ENCODE results near the gene ZNF705A.
"Not testable (repeated sequence)": the region's sequence is repeated elsewhere in the genome, so short reads cannot be mapped to it uniquely, and the experiment has no call there.

ZNF705A gene

DNA sequence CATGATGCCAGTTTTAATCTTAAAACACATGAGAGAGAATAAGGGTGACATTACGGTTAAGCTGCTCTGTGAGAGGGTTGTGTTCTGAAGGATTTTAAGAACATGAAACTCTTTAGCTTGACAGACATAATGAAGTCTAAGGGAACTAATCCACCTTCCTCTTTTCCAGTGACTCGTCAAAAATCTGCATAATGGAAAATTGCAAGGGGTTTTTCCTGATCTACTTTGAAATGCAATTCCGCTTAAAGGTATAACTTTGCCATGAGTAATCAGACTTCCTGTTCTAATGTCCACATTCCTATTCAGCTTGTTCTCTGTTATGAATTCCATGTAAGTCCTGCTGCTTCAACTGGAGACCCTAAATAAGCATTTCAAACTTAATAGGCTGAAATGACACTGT, at the start of gene ZNF705A:
ZNF705A (plus strand) TSS at position 171 of the 400 bp plus-strand sequence. CDS start 15,611 bp downstream, outside the sequence.
- DNase-seq: no peak

DNA sequence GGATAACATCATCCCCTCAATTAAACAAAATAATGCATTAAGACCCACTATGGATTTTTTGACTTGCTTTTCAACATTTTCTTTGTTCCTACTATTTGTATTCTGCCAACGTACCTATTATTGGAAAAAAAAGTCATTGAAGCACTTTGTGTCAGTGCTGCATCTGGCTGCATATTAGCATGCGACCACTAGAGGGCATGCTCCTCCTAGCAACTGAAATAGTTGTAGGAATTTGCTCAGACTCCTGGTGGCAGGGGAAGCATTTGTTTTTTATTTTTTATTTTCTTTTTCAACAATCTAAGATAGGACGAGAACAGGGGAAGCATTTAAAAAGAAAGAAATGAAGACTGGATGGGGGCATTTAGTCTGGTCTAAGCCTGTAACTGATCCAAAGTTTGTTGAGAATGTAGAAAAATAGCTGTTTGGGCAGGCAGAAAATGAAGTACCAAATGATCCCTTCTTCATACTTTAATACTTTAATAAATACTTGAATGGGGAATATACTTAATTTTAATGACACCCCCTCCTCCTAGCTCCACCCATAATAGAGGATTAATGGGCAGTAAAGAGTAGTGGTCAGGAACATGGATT, 47.9 kb upstream of the ZNF705A start:
- DNase-seq: no peak

DNA sequence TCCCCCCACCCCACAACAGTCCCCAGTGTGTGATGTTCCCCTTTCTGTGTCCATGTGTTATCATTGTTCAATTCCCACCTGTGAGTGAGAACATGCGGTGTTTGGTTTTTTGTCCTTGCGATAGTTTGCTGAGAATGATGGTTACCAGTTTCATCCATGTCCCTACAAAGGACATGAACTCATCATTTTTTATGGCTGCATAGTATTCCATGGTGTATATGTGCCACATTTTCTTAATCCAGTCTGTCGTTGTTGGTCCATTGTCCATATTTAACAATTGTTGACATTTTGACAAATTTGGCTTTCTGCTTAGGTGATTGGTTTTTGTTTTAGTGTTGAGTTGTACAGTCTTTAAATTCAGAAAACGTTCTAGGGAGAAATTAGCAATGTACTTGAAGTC, 43.7 kb upstream of the ZNF705A start:
- not testable (repeated sequence) for DNase-seq

DNA sequence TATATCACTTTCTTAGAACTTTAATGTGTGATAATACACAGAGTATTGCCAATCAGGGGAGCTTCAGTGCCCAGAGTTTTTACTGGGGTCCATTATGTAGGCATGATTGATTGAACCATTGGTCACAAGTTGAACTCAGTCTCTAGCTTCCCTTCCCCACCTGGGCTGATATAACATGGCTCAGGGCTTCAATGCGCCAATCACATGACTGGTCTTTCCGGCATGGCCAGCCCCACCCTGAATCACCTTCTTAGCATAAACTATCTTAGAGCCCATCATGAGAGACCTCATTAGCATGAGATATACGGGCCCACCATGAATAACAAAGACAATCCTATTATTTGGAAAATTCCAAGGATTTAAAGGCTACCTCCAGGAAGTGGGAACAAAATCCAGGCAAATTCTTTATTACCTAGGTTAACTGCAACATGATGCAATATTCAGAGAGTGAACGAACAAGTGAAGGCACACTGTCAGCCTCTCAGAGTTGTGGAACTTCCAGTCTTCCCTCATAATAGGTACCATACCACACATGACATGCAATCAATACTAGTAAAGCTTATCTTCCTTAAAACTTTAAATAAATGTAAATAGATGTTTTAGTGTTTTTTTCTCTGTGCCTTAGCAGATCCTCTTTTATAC, 36.6 kb upstream of the ZNF705A start:
- no peak for DNase-seq

DNA sequence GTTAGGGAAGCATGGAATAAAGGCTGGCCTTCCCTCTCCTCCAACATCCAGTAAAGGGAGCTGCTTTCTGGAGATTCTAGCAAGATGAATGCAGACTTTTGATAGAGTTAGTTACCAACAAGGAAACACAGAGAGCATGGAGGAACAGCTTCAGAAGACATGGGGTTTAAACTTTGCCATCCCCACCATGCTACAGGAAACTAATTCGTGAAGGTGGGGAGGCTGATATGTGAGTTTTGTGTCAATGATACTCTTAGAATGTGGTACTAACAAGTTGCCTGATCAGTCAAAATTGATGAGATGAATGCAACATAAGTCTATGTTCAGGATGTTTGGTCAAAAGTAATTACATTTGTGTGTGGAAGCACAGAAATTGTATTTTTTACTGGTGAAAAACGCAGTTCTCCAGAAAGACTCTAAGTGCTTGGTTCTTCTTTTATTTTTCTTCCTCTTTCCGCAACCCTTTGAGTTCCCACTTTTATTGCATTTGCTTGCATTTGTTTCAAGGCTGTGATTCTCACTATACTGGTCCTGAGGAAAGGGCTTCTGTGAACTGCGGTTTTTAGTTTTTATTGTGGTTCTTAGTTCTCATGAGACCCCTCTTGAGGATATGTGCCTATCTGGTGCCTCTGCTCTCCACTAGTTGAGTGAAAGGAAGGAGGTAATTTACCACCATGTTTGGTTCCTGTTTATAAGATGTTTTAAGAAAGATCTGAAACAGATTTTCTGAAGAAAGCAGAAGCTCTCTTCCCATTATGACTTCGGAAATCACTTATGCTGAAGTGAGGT, 33.5 kb upstream of the ZNF705A start, which contains the start of gene CLEC4A:
CLEC4A (plus strand) TSS at position 494 of the 789 bp plus-strand sequence; CDS start at position 756, 262 bp downstream.
- DNase-seq: no peak

DNA sequence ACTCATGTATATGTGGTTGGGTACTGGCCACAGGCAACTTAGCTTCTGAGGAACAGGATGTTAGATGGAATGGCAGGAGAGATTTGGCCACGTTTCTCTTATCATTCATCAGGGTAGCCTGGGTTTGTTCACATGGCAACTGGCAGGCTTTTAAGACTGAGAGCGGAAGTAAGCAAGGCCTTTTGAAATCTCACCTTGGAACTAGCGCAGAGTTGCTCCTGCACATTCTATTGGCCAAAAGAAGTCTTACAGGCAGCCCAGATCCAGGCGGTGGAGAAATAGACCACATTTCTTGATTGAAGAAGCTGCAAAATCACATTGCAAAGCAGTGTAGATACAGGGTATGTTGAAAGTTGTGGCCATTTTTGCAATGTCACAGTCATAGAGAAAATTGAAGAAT, 29.7 kb upstream of the ZNF705A start:
- no peak for DNase-seq

DNA sequence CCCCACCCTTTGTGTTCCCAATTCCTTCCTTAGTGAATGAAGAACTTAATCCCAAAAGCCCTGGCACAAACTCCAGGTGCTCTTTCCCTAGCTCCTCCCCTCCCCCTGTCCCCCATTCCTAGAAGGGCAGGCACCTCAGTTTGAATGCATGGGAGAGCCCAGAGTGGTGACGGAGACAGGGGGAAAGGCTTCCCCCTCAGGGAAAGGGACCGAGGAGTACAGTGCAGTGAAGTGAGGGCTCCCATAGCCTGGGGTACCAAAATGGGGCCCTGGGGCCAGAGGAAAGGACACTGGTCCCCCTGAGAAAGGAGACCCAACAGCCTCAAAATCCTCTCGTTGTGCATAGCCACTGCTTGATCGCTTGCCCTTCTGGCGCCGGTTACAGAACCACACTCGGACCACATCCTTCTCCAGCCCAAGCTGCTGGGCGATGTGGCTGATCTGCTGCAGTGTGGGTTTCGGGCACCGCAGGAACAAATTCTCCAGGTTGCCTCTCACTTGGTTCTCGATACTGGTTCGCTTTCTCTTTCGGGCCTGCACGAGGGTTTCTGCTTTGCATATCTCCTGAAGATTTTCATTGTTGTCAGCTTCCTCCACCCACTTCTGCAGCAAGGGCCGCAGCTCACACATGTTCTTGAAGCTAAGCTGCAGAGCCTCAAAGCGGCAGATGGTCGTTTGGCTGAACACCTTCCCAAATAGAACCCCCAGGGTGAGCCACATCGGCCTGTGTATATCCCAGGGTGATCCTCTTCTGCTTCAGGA, 23.0 kb upstream of the ZNF705A start:
- DNase-seq: not testable (repeated sequence)

DNA sequence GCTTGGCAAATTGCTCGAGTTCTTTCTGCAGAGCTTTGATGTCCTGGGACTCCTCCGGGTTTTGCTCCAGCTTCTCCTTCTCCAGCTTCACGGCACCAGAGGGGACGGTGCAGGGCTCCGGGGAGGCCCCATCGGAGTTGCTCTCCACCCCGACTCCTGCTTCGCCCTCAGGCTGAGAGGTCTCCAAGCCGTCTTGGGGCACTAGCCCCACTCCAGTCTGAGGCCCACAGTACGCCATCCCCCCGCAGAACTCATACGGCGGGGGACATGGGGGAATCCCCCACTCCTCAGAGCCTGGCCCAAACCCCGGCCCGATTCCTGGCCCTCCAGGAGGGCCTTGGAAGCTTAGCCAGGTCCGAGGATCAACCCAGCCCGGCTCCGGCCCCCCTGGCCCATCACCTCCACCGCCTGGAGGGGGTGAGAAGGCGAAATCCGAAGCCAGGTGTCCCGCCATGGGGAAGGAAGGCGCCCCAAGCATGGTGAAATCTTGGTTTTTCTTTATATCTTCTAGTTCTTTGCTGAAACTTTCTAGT, 22.4 kb upstream of the ZNF705A start:
- not testable (repeated sequence) for DNase-seq

DNA sequence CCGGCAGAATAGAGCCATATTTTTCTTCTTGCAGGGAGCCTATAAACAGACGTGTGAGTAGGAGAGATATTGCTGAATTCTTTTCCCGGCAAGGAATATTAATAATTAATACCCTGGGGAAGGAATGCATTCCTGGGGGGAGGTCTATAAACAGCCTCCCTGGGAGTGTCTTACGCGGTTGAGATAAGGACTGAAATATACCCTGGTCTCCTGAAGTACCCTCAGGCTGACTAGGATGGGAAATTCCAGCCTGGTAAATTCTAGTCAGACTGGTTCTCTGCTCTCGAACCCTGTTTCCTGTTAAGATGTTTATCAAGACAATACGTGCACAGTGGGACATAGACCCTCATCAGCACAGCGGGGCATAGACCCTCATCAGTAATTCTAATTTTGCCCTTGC, 15.2 kb upstream of the ZNF705A start:
- DNase-seq: not testable (repeated sequence)

DNA sequence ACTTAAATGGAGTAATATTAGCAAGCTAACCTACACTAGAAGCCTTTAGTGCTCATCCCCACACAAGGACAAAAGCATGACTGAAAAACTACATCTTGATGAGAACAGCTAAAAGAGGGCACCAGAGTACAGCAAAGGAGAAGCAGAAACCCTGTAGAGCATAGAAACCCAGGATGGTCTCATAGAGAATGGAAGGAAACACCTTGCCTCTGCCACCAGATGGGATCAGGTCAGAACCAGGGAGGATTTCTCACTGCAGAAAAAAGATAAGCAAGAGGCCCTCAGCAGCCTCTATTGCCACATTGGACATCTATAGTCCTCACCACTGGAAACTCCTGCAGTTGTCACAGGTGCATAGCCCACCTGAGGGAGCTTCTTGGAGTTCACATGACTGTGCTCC, 13.6 kb upstream of the ZNF705A start:
- no peak for DNase-seq

DNA sequence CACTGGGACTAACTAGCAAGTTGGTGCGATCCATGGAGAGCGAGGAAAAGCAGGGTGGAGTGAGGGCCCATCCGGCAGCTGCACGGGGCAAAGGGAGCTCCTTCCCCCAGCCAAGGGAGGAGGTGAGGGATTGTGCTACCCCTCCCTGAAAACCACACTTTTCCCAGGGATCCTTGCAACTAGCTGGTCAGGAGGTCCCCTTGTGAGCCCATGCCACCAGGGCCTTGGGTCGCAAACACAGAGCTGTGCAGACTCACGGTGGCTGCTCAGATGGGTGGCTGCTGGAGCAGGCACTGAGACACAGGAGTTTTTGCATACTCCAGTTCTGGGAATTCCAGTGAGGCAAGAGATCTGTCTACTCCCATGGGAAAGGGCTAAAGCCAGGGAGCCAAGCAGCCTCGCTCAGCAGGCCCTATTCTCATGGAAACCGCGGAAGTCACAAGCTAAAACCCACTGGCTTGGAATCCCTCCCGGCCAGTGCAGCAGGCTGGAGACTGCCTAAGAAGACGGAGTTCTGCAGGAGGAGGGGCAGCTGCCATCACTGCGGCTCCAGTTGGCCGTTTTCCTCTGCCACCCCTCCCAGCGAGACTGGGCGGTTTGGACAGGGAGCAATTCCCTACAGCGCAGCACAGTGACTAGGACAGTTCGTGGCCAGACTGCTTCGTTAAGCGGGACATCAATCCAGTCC, 10.9 kb upstream of the ZNF705A start:
- no peak for DNase-seq

DNA sequence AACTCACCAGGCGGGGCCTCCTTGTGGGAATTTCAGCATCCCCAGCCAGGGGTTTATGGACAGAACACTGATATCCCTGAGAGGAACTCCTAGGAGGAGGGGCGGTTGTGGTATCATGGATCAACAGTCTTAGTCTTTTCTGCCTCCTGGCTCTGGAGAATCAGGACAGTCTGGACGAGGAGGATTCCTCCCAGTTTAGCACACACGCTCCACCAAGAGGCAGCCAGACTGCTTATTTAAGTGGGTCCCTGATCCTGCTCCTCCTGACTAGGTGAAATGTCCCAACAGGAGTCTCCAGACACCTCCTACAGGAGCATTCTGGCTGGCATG, 10.4 kb upstream of the ZNF705A start:
- DNase-seq: no peak

DNA sequence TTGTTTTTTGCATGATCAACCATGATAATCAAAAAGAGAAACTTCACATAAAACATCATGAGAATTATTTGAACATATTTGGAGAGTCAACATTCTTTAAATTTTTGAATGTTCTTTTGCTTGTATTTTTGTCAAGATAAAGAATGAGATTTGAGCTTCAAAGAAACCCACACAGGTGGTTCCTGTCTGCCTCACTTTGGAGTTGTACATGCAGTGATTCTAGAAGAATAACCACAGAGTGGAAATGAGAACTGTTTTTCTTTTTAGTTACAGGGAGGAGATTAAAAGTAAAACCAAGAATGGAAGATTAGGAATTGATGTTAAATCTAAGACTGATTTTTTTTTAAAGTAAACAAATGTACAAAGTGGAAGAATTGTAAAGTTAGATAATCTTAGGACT, 2.3 kb upstream of the ZNF705A start:
- DNase-seq: no peak

DNA sequence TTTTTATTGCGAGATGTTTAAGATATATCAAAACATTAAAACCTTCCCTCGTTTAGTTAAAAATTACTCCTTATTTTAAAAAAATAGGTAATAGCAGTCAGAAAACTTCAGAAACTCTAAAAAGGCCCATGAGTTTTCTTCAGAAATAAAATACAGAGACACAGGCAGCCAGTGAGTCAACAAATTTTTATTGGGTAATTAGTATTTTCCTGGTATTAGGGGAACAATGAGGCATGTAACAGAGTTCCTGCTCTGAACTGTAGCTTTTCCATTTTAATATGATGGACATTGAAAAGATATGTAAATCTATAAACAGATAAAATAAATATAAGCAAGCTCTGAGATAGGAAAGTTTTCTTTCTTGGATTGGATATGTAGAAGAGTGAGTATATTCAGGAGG, 399 bp upstream of the ZNF705A start:
- DNase-seq: no peak

DNA sequence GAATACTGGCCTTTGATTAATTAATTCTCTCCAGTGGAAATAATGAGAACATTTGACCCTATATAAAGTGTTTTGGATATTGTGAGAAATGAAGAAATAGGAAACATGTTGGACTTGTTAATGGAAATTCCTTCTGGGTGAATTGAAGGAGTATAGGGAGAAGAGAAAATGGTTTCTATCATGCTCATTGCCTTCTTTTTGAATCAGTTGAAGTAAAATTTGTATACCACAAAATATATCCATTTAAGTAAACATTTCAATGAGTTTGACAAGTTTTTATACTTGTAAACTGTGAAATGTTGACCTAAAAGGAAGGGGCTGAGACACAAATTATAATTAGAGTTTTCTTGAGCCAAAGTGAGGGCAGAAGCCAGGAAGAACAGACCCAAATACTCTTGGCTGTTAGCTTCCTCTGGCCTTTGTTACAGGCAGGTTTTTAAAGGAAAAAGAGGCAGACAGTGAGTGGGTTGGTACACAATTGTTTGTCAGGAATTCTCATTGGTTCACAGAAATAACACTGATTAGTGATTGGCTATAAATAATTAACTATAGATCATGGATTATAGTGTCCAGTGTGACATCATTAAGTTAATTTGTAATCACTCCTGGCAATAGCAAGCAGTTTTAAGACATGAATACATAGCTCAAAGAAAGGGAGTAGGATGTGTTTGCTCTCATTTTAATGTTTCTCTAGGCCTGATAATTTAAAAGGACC, 826 bp downstream of the ZNF705A start:
- DNase-seq: no peak

DNA sequence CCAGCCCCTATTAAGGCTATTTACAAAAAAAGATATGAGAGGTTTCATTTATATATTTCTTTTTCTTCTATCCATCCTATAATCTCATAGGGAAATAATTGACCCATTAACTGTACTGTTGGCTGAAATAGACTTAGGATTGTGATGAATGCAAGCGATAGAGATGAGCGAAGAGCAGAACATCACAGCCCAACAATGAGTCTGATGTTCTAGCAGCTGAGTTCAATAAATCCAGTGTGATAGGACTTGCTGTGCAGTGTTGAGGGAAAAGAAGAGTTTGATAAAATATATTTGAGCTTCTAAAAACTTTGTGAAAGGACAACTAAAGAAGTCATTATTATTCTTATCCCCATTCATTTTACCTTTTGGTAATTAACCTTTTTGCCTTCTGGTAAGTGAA, 16.1 kb downstream of the ZNF705A start:
- not testable (repeated sequence) for DNase-seq

DNA sequence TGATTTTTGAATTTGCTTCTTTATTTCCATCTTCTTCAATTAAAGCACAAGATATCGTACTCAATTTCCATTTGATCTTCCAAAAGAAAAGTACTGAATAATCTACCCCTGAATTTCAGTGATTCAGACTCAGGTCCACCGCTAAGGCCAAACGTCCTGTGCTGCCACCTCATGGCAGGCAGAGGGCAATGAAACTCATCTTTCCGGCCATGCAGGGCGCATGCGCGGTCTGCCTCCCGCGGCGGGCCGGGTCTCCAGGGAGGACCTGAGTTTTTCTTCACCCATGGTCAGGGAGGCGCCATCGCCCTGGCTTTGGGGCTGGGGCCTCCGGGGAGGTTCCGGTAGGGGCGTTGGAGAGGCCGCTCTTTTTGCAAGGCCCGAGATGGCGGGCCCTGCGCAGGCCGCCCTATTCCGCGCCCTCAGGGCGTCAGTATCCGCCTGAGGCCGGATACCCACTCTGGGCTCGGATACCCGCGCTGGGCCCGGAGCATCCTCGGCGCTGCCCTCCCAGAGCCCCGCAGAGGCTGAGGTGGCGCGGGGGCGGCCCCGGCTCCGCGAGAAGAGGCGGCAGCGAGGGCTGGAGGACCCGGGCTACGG, 23.3 kb downstream of the ZNF705A start:
- DNase-seq: not testable (repeated sequence)

DNA sequence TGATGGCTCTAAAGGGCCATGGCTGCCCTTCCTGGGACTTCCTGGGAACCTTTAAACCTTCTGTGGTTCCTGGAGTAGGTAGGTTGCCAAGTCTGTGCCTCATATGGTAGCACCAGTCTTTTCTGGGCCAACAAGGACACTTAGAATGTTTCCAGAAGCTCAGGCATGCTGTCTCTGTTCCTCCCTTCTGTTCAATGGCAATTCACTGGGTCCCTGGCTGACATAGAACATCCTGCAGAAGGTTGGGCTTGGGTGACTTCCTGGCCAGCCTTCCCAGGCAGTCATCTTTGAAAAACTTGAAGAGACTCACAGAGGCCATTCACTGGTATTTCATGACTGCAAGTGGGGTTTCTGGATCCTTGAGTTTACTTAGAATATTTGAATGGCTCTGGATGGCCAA, 24.5 kb downstream of the ZNF705A start:
- not testable (repeated sequence) for DNase-seq

DNA sequence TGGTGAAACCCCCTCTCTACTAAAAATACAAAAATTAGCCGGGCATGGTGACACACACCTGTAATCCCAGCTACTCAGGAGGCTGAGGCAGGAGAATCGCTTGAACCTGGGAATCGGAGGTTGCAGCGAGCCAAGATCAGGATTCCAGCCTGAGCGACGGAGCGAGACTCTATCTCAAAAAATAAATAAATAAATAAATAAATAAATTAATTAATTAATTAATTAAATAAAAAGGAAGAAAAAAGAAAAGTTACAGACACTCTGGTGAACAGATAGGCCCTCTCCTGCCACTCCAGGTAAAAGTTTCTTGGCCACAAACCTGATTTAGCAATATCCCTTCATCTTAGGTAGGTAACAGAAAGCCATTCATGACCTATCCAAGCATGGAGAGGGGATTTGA, 26.1 kb downstream of the ZNF705A start:
- not testable (repeated sequence) for DNase-seq

DNA sequence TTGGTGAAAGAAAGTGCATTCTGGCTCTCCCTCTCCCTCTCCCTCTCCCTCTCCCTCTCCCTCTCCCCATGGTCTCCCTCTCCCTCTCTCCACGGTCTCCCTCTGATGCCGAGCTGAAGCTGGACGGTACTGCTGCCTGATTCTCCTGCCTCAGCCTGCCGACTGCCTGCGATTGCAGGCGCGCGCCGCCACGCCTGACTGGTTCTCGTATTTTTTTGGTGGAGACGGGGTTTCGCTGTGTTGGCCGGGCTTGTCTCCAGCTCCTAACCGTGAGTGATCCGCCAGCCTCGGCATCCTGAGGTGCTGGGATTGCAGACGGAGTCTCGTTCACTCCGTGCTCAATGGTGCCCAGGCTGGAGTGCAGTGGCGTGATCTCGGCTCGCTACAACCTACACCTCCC, 26.5 kb downstream of the ZNF705A start:
- not testable (repeated sequence) for DNase-seq

DNA sequence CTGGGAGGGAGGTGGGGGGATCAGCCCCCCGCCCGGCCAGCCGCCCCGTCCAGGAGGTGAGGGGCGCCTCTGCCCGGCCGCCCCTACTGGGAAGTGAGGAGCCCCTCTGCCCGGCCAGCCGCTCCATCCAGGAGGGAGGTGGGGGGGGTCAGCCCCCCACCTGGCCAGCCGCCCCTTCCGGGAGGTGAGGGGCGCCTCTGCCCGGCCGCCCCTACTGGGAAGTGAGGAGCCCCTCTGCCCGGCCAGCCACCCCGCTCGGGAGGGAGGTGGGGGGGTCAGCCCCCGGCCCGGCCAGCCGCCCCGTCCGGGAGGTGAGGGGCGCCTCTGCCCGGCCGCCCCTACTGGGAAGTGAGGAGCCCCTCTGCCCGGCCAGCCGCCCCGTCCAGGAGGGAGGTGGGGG, 27.4 kb downstream of the ZNF705A start:
- not testable (repeated sequence) for DNase-seq
